Spleen (tissue), 7 donors: ENCODE results near the gene GALNT16.

ENCODE experiments used
- POLR2A ChIP-seq, 3 donors: fragments of 450-650 bp; IDR thresholded peaks; one replicate each; pipeline ENCODE4 v1.5.1; 2017; ENCODE audit warnings: antibody characterized with exemption in 3 of 3, mild to moderate bottlenecking in 1 of 3
- POLR2AphosphoS5 ChIP-seq, 3 donors: sonication (generic); formaldehyde crosslinking; IDR thresholded peaks; one replicate each; pipeline ENCODE4 v1.5.1; 2017; ENCODE audit warnings: antibody characterized with exemption in 3 of 3
- TF ChIP-seq, protein P1 (sequence below), 11 experiments: fragments of 200-600 bp in 7 of 11; fragments of 450-650 bp in 4 of 11; sonication (generic) in 4 of 11; IDR thresholded peaks in 8 of 11; conservative IDR thresholded peaks in 3 of 11; 1 replicate in 7 of 11; 2 replicates in 4 of 11; pipeline versions ENCODE4 v1.4.0 to v1.8.0; 2016 to 2021; ENCODE audit warnings: antibody characterized with exemption in 11 of 11, inconsistent platforms in 4 of 11, mild to moderate bottlenecking in 1 of 11
- donor health status: DM: no; HTN: no; CAD: no; lungs with moderate emphysema.
- donor health status: DM: no; HTN: no; CAD: no.
- donor health status: DM: no; HTN: no; CAD: no.

DNA sequence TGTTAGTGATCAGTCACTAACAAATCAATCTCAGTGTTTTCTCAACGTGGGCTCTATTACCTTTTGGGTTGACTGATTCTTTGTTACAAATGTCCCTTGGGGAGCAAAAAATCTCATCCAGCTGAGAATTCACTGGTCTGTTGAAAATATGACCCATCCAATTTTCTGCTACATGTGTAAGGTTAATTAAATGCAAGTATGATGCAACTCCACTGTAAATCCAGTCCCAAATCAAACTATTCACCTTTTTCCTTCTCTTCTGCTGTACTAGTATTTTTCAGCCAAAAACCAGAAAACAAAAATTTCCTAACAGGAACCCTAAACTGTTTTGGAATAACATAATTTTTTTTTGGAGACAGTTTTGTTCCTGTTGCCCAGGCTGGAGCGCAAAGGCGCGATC is 136.0 kb downstream of the GALNT16 start:
- TF ChIP-seq, protein P1, sequence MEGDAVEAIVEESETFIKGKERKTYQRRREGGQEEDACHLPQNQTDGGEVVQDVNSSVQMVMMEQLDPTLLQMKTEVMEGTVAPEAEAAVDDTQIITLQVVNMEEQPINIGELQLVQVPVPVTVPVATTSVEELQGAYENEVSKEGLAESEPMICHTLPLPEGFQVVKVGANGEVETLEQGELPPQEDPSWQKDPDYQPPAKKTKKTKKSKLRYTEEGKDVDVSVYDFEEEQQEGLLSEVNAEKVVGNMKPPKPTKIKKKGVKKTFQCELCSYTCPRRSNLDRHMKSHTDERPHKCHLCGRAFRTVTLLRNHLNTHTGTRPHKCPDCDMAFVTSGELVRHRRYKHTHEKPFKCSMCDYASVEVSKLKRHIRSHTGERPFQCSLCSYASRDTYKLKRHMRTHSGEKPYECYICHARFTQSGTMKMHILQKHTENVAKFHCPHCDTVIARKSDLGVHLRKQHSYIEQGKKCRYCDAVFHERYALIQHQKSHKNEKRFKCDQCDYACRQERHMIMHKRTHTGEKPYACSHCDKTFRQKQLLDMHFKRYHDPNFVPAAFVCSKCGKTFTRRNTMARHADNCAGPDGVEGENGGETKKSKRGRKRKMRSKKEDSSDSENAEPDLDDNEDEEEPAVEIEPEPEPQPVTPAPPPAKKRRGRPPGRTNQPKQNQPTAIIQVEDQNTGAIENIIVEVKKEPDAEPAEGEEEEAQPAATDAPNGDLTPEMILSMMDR (IDR thresholded peaks at IDR 0.05 in 8 of 11, conservative IDR thresholded peaks at IDR 0.05 in 3 of 11) = no peak
- TF ChIP-seq POLR2A (IDR thresholded peaks at IDR 0.05) = no peak
- TF ChIP-seq POLR2AphosphoS5 (IDR thresholded peaks at IDR 0.05) = no peak
